NB4 (cell line): ENCODE results near the gene TBL2.
"Not testable (repeated sequence)": the region's sequence is repeated elsewhere in the genome, so short reads cannot be mapped to it uniquely, and the experiment has no call there.

Experiments
- DNase-seq: peaks from one replicate; pipeline ENCODE4 v3.0.0; 2010; ENCODE audit warnings: low read depth
- H3K4me3 ChIP-seq: one replicate; pipeline ENCODE4 v1.5.1; 2011; ENCODE audit warnings: mild to moderate bottlenecking, low read depth, low read length, moderate library complexity
- MYC ChIP-seq: IDR thresholded peaks from 2 replicates; pipeline ENCODE4 v1.6.1; 2011; ENCODE audit warnings: low read depth, low read length
- POLR2A ChIP-seq: IDR thresholded peaks from 2 replicates; pipeline ENCODE4 v1.6.1; 2011; ENCODE audit warnings: mild to moderate bottlenecking; ENCODE audit not compliant: insufficient read length; ENCODE audit errors: extremely low read depth
- TF ChIP-seq, protein P1 (sequence below): IDR thresholded peaks from 2 replicates; pipeline ENCODE4 v1.6.1; 2011; ENCODE audit warnings: low read depth, low read length
- TF ChIP-seq, protein P2 (sequence below): IDR thresholded peaks from one replicate; pipeline ENCODE4 v1.5.1; 2012; ENCODE audit warnings: low read depth, low read length

Gene TBL2

DNA sequence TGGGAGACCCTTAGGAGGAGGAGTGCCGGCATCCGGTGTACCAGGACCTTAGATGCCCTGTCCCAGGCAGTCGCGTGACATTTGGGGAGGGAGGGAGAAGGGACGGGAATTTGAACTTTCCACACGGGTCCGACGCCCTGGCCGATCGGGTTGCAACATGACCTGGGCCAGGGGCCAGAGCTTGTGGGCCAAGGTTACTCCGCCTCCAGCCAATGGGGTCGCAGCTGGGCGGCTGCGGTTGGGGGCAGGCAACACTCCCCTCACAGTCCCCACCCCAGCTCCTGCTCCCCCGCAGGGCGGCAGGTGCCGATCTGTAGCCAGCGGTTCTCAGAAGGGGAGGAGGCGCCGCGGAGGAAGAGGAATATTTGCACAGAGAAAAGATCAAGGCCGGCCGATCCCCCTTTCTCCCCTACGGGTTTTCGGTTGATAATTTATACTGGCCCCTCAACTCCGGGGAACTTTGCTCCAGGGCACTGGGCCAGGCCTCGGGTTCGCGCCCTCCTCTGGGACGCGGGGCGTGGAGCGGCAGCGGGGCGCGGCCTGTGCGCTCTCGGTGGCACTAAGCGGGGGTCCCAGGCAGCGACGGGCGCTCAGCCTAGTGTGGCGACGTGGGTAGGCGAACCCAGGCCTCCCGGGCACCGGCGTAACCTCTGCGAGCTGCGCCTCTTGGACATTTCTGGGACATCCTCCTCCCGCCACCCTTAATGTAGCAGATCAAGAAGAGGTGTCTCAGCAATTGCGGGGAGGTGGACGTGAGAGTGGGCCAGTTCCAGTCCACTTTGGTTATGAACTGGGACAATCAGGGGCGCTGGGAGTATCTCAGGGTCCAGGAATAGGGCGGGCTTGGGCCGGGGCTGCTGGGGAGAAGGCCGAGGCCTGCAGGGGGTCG, 44.8 kb upstream of the TBL2 start:
- no peak overlapping the region for H3K4me3 ChIP-seq
- peak; percentile 91 for DNase-seq
- TF ChIP-seq MYC, result no peak
- TF ChIP-seq, protein P1, sequence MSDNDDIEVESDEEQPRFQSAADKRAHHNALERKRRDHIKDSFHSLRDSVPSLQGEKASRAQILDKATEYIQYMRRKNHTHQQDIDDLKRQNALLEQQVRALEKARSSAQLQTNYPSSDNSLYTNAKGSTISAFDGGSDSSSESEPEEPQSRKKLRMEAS, result peak; percentile 29; the same call in 1 of the 2 replicates

DNA sequence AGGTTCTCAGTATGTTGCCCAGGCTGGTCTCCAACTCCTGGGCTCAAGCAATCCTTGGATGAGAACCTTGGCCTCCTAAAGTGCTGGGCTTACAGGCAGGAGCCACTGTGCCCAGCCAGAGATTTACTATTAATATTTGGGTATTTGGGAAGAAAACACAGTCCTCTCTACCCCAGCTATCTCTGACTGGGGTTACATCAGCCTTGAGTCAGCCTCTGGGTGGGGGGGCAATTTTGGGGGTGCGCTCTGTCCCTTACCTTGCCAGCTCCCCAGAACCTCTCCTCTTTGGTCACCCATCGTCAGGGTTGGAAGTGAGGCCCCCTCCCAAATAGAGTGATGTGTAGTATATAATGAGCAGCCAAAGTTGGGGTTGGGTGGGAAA, 44.1 kb upstream of the TBL2 start:
- TF ChIP-seq, protein P1, result no peak
- TF ChIP-seq MYC (no peak), POLR2A (no peak)
- TF ChIP-seq, protein P2, sequence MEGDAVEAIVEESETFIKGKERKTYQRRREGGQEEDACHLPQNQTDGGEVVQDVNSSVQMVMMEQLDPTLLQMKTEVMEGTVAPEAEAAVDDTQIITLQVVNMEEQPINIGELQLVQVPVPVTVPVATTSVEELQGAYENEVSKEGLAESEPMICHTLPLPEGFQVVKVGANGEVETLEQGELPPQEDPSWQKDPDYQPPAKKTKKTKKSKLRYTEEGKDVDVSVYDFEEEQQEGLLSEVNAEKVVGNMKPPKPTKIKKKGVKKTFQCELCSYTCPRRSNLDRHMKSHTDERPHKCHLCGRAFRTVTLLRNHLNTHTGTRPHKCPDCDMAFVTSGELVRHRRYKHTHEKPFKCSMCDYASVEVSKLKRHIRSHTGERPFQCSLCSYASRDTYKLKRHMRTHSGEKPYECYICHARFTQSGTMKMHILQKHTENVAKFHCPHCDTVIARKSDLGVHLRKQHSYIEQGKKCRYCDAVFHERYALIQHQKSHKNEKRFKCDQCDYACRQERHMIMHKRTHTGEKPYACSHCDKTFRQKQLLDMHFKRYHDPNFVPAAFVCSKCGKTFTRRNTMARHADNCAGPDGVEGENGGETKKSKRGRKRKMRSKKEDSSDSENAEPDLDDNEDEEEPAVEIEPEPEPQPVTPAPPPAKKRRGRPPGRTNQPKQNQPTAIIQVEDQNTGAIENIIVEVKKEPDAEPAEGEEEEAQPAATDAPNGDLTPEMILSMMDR, result no peak
- no peak for DNase-seq
- H3K4me3 ChIP-seq, result no peak overlapping the region

DNA sequence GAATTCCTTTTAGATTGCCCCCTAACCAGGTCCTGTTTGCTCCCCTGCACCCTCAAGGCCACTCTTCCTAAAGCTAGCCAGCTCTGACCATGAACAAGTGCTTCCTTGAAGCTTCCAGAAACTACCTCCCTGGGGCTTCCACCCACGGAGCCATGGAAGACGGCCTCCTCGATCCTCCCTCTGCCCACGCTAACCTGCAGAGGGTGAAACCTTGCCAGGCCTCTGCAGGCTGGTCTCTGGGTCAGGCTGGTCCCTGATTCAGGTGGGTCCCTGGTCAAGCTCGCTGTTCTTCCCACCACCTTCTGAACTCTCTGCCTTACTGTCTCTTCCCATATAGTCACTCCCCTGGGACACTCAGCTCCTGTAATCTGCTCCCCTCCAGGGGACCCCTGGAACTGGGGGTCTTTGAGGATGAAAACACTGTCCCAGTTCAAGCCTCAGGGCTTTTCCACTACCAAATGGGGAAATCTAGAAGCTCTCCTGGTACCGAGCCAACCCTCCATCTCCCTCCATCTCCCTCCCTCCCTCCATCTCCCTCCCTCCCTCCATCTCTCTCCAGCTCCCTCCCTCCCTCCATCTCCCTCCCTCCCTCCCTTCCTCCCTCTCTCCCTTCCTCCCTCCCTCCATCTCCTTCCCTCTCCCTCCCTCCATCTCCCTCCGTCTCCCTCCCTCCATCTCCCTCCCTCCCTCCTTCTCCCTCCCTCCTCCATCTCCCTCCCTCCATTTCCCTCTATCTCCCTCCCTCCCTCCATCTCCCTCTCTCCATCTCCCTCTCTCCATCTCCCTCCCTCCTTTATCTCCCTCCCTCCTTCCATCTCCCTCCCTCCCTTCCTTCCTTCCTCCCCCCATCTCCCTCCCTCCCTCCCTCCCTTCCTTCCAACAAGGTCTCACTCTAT, 43.0 kb upstream of the TBL2 start:
- no peak overlapping the region for H3K4me3 ChIP-seq
- TF ChIP-seq, protein P1, result no peak
- TF ChIP-seq MYC (no peak), POLR2A (no peak)
- TF ChIP-seq, protein P2, result no peak
- DNase-seq, result no peak

DNA sequence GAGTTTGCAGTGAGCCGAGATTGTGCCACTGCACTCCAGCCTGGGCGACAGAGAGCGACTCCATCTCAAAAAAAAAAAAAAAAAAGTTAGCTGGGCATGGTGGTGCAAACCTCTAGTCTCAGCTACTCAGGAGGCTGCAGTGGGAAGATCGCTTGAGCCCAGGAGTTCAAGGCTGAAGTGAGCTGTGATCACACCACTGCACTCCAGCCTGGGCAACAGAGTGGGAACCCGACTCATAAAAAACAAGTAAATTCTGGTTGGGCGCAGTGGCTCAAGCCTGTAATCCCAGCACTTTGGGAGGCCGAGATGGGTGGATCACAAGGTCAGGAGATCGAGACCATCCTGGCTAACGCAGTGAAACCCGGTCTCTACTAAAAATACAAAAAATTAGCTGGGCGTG, 41.0 kb upstream of the TBL2 start:
- H3K4me3 ChIP-seq, DNase-seq: not testable (repeated sequence)

DNA sequence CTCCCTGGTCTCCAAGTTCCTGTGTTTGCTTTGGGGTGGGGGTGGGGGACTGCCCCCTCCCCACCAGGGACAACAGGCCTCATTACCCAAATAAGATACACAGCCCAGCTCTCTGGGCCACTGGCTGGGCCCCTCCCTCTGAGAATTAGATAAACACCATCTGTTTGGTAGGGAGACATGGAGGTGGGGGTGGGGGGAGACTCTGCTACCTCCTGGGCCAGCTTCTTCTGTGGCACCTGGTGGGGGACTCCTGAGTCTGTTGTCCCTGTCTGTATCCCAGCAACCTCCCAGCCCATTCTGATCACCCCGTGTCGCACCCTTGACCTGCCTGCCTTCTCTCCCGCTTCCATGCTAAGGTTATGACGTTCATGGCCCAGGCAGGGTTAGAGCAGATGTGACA, 40.2 kb upstream of the TBL2 start:
- TF ChIP-seq MYC (no peak), POLR2A (no peak)
- TF ChIP-seq, protein P2, result no peak
- no peak for DNase-seq
- no peak overlapping the region for H3K4me3 ChIP-seq

DNA sequence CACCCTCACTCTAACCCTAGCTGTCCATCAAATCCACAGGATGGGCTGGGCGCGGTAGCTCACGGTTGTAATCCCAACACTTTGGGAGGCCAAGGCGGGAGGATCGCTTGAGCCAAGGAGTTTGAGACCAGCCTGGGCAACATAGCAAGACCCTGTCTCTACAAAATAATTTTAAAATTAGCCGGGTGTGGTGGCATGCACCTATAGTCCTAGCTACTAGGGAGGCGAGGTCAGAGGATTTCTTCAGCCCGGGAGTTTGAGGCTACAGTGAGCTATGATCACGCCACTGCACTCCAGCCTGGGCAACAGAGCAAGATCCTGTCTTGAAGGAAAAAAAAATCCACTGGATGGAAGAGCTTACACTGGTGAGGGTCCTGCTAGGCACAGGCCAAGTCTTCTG, 39.1 kb upstream of the TBL2 start:
- not testable (repeated sequence) for H3K4me3 ChIP-seq, DNase-seq

DNA sequence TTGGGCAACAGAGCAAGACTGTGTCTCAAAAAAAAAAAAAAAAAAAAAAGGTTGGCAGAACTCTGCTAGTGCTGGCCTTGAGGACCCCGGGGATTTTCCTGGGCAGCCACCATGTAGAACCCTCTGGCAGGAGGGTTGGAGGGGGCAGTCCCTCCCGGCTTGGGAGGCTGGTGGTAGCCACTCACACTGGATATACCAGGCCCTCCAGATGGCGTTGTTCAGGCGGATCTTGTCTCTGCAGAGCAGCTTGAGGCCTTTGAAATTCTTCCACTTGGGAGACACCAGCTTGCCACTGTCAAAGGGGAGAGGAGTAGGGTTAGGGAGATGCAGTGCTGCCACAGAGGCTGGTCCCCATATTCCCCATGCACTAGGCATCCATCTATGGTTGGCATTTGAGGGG, 37.5 kb upstream of the TBL2 start:
- DNase-seq, result peak; percentile 49
- TF ChIP-seq POLR2A (no peak), MYC (no peak)
- TF ChIP-seq, protein P2, result peak; percentile 8
- no peak overlapping the region for H3K4me3 ChIP-seq

DNA sequence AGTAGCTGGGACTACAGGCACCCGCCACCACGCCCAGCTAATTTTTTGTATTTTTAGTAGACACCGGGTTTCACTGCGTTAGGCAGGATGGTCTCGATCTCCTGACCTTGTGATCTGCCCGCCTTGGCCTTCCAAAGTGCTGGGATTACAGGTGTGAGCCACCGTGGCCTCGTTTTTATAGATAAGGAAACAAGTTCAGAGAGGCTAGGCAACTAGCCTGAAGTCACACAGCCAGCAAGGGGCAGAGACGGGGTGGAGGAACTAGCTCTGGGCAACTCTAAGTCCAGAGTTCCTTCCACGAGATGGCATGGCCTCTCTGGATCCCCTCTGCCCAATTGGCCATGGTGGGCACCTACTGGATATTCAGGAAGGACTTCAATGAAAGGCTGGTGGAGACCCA, 36.6 kb upstream of the TBL2 start:
- H3K4me3 ChIP-seq, DNase-seq: not testable (repeated sequence)
